T-helper 1 cell (primary cell): ENCODE measurements around the gene TTLL6.
"Not testable (repeated sequence)": the region's sequence is repeated elsewhere in the genome, so short reads cannot be mapped to it uniquely, and the experiment has no call there.

ENCODE experiments used
- DNase-seq, 5 donors: peaks; one replicate each; pipeline ENCODE4 v3.0.0-alpha.2; 2012 to 2020

Gene TTLL6

GRCh38 chr17:48722201-48722907 lies 94.7 kb downstream of the TTLL6 start, which contains the start of gene PRAC1:
PRAC1 (minus strand) TSS chr17:48722518; CDS start chr17:48722392, 126 bp downstream.
- no peak for DNase-seq

DNA sequence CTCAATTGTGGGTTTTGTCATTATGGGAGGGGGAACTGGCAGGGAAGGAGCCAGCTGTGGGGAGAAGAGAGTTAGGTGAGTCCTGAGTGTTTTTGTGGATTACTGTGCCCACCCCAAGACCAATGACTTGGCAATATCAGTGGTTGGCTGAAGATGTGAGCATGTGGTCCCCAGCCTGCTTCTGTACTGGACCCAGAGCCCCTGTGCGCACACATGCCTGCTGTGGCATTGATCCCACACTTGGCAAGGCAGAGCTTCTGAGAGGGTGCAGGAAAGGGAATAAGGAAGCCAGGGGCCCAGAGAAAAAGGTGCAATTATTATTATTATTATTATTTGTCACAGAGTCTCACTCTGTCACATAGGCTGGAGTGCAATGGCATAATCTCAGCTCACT lies 96.0 kb downstream of the TTLL6 start:
- no peak for DNase-seq

GRCh38 chr17:48720266-48721008 lies 96.6 kb downstream of the TTLL6 start:
- DNase-seq: no peak

- no peak for DNase-seq
These were observed 97.3 kb downstream of the TTLL6 start for GRCh38 chr17:48719642-48720265.

- no peak for DNase-seq
These were observed 98.0 kb downstream of the TTLL6 start for GRCh38 chr17:48718761-48719641.

GRCh38 chr17:48718227-48718760 lies 98.7 kb downstream of the TTLL6 start:
- no peak for DNase-seq

DNA sequence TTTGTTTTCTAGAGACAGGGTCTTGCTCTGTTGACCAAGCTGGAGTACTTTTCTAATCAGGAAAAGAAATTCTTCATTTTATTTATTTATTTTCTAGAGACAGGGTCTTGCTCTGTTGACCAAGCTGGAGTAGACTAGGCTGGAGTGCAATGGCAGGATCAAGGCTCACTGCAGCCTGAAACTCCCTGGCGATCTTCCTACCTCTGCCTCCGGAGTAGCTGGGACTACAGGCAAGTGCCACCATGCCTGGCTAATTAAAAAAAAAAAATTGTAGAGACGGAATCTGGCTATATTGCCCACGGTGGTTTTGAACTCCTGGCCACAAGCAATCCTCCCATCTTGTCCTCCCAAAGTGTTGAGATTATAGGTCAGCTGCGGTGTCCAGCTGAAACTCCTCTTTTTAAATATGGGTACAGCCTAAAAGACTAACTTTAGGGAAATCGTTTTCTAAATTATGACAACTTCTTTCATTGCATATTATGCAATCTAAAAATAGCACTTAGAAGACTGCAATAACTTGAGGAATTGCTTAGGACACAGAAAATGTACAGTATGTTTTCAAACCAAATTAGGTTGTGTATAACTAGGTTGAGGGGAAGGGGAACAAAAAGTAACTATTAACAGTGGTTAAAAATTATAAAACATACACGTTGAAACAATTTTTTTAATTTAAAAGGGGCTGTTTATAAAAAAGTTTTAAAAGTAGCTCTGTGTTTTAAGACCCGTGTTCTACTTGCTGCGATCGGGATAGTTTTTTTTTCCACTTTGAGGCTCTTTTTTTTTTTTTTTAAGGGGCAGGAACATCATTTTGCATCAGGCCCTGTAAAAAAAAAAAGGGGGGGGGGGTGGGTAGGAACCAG lies 99.4 kb downstream of the TTLL6 start:
- no peak for DNase-seq

DNA sequence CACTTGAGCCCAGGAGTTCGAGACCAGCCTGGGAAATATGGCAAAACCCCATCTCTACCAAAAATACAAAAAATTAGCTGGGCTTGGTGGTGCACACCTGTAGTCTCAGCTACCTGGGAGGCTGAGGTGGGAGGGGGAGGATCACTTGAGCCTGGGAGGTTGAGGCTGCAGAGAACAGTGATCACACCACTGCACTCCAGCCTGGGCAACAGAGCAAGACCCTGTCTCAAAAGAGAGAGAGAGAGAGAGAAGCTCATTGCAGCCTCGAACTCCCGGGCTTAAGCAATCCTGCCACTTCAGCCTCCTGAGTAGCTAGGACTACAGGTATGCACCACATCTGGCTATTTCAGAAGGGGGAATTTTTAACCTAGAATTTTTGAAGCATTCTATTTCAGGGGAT lies 100.5 kb downstream of the TTLL6 start:
- not testable (repeated sequence) for DNase-seq

DNA sequence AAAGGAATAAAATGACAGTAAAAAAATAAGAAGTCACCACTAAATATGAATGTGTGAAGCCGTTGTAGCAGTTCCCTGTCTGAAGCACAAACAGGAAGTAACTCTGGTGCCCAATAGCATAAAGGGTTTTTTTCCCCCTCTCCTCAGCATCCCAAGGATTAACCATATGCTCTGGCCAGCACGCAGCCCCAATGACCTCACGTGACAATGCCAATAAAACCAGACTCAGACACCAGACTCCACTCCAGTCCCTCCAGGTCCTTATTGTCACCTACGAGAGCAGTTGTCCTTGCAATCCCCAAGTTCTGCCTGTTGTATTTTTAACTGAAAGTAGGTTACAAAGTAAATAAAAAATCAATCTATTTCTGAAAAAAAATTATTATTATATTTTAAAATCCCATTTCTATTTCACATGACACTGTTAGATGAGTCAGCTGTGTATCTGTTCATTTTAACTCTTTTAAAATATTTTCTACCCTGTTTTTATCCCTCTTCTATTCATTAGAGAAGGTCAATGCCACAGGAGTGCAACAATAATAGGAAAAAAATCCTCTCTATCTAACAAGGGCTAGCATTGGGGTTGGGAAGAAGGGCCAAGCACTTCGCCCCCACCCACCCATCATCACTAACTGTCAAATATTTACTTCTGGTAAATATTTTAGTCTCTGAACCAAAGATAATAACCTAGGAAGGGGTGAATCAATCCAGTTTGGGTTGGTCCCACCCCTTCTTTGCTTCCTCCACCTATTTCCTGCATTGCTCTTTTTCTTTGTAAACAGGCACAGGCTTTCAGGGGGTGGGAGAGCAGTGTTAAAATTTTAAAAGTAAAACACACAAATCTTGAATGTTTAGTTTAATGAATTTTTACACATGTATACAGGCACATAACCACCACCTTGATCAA lies 101.3 kb downstream of the TTLL6 start:
- DNase-seq: no peak
